Non-pigmented ciliary epithelial cell (primary cell): ENCODE results near the gene OR13J1.

Experiments
- DNase-seq: peaks from one replicate; pipeline ENCODE4 v3.0.0-alpha.2; 2010; ENCODE audit warnings: low read depth

Gene OR13J1

GRCh38 chr9:35858458-35858857, 11.7 kb downstream of the OR13J1 start:
- DNase-seq = no peak

DNA sequence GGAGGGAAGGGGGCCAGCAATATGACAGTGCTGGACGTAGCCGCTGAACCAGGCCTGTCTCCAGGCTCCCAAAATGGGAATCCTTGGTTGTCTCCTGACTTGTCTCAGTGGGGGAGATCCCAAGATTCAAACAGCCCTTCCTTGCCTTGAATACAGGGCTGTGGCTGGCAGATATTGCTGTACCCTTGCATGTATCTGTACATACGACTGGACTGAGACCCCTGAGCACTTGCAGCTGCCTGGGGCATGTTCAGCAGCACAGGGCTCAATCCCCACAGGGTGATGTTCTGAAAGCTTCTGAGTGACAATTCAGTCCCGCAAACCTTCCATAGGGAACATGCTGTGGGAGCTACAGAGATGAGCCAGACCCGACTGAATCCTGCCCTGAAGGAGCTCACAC, 13.3 kb downstream of the OR13J1 start:
- no peak for DNase-seq

DNA sequence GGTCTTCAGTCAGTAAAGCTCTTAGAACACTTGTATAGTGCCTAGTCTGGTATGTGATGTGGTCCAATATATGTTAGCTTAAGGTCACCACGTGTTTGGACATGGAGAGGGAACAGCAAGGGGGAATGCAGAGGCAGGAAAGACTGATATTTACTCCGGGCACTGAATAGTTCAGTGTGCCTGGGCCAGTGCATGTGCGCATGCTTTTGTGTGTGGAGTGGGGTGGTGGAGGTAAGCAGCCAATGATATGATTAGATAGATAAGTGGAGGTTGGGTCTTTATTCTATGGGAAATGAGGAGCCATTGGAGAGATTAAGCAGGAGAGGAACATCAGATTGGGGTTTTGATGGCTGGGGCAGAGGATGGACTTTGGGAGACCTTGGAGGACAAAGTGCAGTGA, 14.0 kb downstream of the OR13J1 start:
- no peak for DNase-seq

DNA sequence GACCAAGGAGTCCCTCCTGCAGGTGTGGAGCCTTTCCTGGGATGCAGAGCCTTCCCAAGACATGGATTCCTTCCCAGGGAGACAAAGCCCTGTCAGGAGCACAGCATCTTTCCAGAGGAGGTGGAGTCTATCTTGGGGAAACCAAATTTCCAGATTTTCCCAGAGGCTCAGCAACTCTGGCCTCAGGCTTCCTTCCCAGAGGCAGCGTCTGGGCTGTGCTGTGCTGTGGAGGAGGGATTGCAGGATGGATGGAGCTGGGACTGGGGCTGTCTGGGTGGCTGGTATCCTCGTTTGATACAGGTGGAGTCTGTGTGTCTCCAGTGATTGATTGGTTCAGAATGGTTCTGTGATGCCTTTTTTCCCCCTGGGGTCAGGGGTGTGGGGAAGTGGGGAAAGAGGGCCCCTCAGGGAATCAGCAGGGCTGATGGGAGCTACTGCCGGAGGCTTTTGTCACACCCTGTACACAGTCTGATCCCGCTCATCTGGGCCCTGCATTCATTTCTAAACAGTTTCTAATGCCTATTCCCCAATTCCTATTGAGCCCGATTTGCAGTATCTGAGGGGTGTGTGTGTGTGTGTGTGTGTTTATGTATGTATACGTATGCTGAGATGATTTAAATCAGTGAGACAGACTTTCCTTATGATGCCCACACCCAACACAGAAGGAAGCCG, 16.0 kb downstream of the OR13J1 start:
- DNase-seq = no peak

DNA sequence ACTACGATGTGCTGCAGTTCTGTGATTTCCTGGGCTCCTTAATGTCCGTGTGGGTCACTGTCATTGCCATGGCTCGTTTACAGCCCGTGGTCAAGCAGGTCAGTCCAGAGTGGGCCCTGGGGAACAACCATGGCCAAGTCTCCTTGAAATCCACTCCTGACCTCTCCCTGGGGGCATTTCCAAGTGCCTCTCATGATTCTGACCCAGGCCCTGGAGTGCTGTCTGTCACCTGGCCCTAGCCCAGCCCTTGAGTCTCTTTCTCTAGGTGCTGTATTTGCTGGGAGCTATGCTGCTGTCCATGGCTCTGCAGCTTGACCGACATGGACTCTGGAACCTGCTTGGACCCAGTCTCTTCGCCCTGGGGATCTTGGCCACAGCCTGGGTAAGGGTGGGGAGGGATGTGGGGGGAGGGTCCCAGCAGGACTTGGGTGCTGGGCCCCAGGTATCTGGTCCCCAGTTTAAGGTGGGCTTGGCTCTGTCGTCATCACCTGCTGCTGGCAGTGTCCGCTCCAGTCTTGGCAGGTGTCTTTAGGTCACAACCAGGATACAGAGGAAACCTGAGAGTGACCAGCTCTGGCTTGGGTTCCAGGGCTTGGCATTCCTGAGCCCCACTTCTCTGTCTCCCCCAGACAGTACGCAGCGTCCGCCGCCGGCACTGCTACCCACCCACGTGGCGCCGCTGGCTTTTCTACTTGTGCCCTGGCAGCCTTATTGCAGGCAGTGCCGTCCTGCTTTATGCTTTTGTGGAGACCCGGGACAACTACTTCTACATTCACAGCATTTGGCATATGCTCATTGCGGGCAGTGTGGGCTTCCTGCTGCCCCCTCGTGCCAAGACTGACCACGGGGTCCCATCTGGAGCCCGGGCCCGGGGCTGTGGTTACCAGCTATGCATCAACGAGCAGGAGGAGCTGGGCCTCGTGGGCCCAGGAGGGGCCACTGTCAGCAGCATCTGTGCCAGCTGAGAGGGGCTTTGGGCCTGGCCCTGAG, 17.0 kb downstream of the OR13J1 start:
- DNase-seq = no peak

- DNase-seq = no peak
Measured at GRCh38 chr9:35852267-35852815, 17.9 kb downstream of the OR13J1 start.

DNA sequence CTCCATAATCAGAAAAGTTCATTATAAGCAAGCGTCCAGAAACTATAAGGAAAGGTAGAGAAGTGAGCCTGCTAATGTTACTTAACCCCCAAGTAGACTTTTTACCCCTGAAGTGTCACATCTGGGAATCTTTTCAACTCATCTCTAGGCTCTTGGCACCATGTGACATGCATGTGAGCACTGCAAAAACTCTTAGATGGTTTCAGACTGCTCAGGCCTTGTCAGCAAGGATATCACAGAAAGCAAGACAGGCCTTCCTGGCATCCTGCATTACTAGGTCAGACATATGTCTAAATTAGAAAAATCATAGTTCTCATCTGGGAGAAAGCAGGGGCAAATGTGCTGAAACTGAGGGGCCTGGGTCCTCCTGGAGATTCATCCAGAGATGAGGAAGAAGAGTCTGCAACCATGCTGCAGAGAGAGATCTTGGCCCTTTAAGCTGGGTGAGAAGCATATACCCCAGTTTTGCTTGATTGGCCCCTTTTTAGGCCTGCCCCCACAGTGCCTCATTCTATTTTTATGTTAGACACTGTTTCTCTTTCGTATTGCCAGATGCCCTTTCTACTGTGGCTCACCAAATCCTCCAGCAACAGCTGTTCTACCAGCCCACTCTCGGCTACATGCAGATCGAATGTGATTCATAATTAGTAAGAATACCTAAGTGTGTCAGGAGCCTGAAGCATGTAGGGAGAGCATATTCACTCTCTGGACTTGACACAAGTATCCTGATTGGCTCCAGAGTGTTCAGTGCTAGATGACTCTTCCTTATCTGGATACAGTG, 22.2 kb downstream of the OR13J1 start:
- peak; percentile 90 for DNase-seq

GRCh38 chr9:35845824-35846771, 24.1 kb downstream of the OR13J1 start:
- DNase-seq = no peak

- peak; percentile 67 for DNase-seq
Measured at GRCh38 chr9:35844628-35845270, 25.5 kb downstream of the OR13J1 start.

GRCh38 chr9:35842795-35843194, 27.4 kb downstream of the OR13J1 start:
- no peak for DNase-seq

DNA sequence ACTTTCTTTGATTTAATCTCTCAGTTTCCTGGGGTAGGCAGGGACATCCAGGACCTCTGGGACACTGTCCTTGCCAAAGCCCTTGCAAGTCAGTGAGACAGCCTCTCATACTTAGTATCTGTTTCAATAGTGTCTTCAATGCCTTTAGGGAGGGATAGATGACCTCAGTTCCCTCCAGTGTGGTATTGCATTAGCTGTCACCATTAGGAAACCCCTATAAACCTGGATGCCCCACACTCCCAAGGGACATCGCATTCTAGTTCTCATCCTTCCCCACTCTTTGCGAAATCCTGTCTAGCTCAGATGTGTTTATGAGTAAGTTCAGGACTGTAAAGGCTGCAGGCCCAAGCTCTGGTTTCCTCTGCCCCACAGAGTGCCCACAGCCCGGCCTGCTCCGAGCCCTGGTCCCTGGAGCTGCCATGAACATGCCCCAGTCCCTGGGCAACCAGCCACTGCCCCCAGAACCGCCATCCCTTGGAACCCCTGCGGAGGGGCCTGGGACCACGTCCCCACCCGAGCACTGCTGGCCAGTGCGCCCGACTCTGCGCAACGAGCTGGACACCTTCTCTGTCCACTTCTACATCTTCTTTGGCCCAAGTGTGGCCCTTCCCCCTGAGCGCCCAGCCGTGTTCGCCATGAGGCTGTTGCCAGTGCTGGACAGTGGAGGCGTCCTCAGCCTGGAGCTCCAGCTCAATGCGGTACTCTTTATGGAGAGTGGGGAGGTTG, 28.0 kb downstream of the OR13J1 start:
- no peak for DNase-seq

- no peak for DNase-seq
Measured at GRCh38 chr9:35841645-35841900, 28.6 kb downstream of the OR13J1 start.

GRCh38 chr9:35840881-35841644, 29.1 kb downstream of the OR13J1 start:
- no peak for DNase-seq

DNA sequence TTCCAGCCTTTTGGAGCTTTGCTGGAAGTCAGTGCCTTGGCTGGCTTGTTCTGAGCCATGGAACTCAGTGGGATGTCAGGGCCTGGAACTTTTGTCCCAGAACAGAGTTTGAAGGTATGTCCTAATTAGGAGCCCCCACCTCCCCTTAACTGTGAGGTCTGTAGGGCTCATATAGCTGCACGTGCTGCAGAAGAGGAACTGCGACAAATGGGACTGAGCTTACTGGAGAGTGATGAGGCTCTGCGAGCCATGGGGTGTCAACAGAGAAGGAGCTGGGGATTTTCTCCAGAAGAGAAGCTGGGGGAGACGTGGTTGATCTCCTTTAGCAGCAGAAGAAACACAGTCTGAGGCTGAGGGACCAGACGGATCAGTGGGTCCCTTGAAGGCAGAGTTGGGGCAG, 30.3 kb downstream of the OR13J1 start:
- DNase-seq = no peak

GRCh38 chr9:35836595-35836994, 33.6 kb downstream of the OR13J1 start:
- DNase-seq = no peak

DNA sequence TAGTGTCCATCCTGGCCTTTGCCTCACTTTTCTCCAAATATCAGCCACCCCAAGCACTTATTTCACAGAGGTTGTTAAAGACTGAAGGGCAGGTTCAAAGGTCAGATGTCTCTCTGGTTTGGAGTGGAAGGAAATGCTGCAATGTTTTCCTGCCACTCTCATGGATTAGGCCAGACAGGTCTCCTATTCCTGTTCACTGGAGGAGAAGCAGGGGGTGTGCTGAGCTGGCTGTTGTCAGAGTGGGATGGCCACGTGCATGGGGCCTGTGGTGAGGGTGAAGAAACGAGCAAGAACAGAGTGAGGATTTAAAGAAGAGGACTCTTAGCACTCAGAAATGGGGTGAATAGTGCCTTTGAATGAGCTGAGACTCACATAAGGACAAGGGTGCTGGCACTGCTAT, 34.4 kb downstream of the OR13J1 start:
- no peak for DNase-seq

GRCh38 chr9:35835216-35835632, 35.0 kb downstream of the OR13J1 start:
- no peak for DNase-seq

DNA sequence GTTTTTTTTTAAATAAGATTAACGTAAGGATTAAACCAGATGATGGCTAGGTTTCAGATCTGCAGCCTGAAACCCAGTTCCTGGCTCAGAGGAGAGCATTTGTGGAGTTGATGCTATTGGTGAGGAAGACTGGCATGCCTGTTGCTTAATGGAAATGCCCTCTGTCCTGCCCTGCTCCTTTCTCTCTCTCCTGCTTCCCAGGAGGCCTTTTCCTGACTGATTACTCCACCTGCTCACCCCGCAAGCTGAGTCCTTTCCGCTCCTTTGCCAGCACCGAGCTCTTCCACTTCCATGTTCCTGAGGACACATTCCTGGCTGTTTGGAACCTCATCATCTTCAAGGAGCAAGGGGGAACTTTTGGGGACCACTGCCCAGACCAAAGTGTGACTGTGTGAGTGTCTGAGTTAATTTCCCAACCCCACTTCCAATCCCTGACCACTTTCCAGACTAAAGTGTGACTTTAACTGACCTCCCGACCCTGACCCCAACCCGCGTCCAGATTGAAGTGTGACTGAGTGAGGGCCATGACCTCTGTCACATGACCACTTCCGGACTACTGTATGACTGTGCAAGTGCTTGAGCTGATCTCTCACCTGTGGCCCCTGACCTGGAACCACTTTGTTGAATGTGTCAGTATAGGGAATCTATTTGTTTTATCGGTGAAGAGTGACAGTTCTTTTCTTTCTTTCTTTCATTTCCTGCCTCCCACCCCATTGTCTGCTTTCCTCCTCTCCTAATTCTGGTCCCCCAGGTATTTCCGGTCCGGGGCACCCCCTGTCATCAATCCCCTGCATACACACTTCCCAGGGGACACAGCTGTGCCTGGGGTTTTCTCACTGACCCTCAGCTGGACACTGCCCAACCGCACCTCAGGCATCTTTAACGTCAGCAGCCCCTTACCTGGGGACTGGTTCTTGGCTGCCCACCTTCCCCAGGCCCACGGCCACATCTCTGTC, 35.7 kb downstream of the OR13J1 start:
- no peak for DNase-seq
